Spleen (tissue), 7 donors: Measurements from ENCODE around the gene ENDOD1.

Source experiments
- CTCF ChIP-seq, 11 experiments: fragments of 200-600 bp in 7 of 11; fragments of 450-650 bp in 4 of 11; sonication (generic) in 4 of 11; IDR thresholded peaks in 8 of 11; conservative IDR thresholded peaks in 3 of 11; 1 replicate in 7 of 11; 2 replicates in 4 of 11; pipeline versions ENCODE4 v1.4.0 to v1.8.0; 2016 to 2021; ENCODE audit warnings: antibody characterized with exemption in 11 of 11, inconsistent platforms in 4 of 11, mild to moderate bottlenecking in 1 of 11
- POLR2A ChIP-seq, 3 donors: fragments of 450-650 bp; IDR thresholded peaks; one replicate each; pipeline ENCODE4 v1.5.1; 2017; ENCODE audit warnings: antibody characterized with exemption in 3 of 3, mild to moderate bottlenecking in 1 of 3
- POLR2AphosphoS5 ChIP-seq, 3 donors: sonication (generic); formaldehyde crosslinking; IDR thresholded peaks; one replicate each; pipeline ENCODE4 v1.5.1; 2017; ENCODE audit warnings: antibody characterized with exemption in 3 of 3
- donor health status: DM: no; HTN: no; CAD: no; lungs with moderate emphysema.
- donor health status: DM: no; HTN: no; CAD: no.
- donor health status: DM: no; HTN: no; CAD: no.

GRCh38 chr11:95042906-95043305 is 46.7 kb upstream of the ENDOD1 start:
- TF ChIP-seq POLR2A (IDR thresholded peaks at IDR 0.05) = no peak
- TF ChIP-seq CTCF (IDR thresholded peaks at IDR 0.05 in 8 of 11, conservative IDR thresholded peaks at IDR 0.05 in 3 of 11) = no peak
- no peak for TF ChIP-seq POLR2AphosphoS5 (IDR thresholded peaks at IDR 0.05)
